HepG2 (cell line): ENCODE measurements around the gene OGFOD3. TPM values are rescaled to one million over a fixed set of nuclear protein-coding genes. Genes with fewer than 3 reads are reported as not detected.
A peak's percentile ranks its signal among the peaks of the same experiment; 100 is the strongest.

Source experiments
- CBX5 ChIP-seq: sonication (generic); formaldehyde crosslinking; IDR thresholded peaks from 2 replicates; pipeline ENCODE4 v1.4.0; 2020; ENCODE audit warnings: missing genetic modification reagents, borderline replicate concordance
- ELK4 ChIP-seq: sonication (generic); formaldehyde crosslinking; IDR thresholded peaks from 2 replicates; pipeline ENCODE4 v1.9.0; 2021; ENCODE audit warnings: missing genetic modification reagents, borderline replicate concordance
- EZH2 ChIP-seq: conservative IDR thresholded peaks from 2 replicates; pipeline ENCODE4 v1.6.1; 2012; ENCODE audit warnings: mild to moderate bottlenecking, low read depth, low read length, moderate library complexity
- GZF1 ChIP-seq: sonication (generic); formaldehyde crosslinking; IDR thresholded peaks from 2 replicates; pipeline ENCODE4 v1.5.1; 2020; ENCODE audit warnings: mild to moderate bottlenecking, missing genetic modification reagents
- HOXA9 ChIP-seq: sonication (generic); formaldehyde crosslinking; IDR thresholded peaks from 2 replicates; pipeline ENCODE4 v1.8.1; 2022; ENCODE audit warnings: missing genetic modification reagents, mild to moderate bottlenecking, moderate library complexity, borderline replicate concordance
- KLF16 ChIP-seq, 2 experiments: sonication (generic) in 1 of 2; formaldehyde crosslinking in 1 of 2; IDR thresholded peaks; 2 replicates each; pipeline versions ENCODE4 v1.6.1 to v1.8.0; 2016 to 2023; ENCODE audit warnings: missing genetic modification reagents in 2 of 2, missing compliant biosample characterization in 1 of 2
- REST ChIP-seq, 2 experiments: IDR thresholded peaks; 2 replicates each; pipeline ENCODE4 v1.6.1; 2011 to 2012; ENCODE audit warnings: low read length in 2 of 2, borderline replicate concordance in 1 of 2, low read depth in 1 of 2, mild to moderate bottlenecking in 1 of 2, moderate library complexity in 1 of 2
- RXRB ChIP-seq: IDR thresholded peaks from 2 replicates; pipeline ENCODE4 v1.6.1; 2016; ENCODE audit warnings: borderline replicate concordance, missing genetic modification reagents, missing compliant biosample characterization
- SRSF9 ChIP-seq: fragments of 200-400 bp; formaldehyde crosslinking; IDR thresholded peaks from 2 replicates; pipeline ENCODE4 v1.6.1; 2018; ENCODE audit warnings: borderline replicate concordance, mild to moderate bottlenecking, low read depth, low read length; ENCODE audit not compliant: insufficient read depth, poor library complexity, severe bottlenecking
- ZBTB21 ChIP-seq: sonication (generic); formaldehyde crosslinking; IDR thresholded peaks from 2 replicates; pipeline ENCODE4 v1.4.0; 2020; ENCODE audit warnings: missing genetic modification reagents
- ZC3H4 ChIP-seq: sonication (generic); formaldehyde crosslinking; IDR thresholded peaks from 2 replicates; pipeline ENCODE4 v1.4.0; 2020; ENCODE audit warnings: missing genetic modification reagents, borderline replicate concordance
- ZFP41 ChIP-seq: sonication (generic); formaldehyde crosslinking; IDR thresholded peaks from 2 replicates; pipeline ENCODE4 v1.4.0; 2020; ENCODE audit warnings: mild to moderate bottlenecking, missing genetic modification reagents, borderline replicate concordance
- ZNF101 ChIP-seq: sonication (generic); formaldehyde crosslinking; IDR thresholded peaks from 2 replicates; pipeline ENCODE4 v1.4.0; 2020; ENCODE audit warnings: mild to moderate bottlenecking, low read depth, missing genetic modification reagents, borderline replicate concordance
- ZNF256 ChIP-seq: sonication (generic); formaldehyde crosslinking; conservative IDR thresholded peaks from 2 replicates; pipeline ENCODE4 v1.4.0; 2020; ENCODE audit warnings: missing genetic modification reagents
- ZNF280D ChIP-seq: sonication (generic); formaldehyde crosslinking; IDR thresholded peaks from 2 replicates; pipeline ENCODE4 v1.5.1; 2020; ENCODE audit warnings: mild to moderate bottlenecking, missing genetic modification reagents
- ZNF335 ChIP-seq: sonication (generic); formaldehyde crosslinking; IDR thresholded peaks from 2 replicates; pipeline ENCODE4 v1.4.0; 2020; ENCODE audit warnings: missing genetic modification reagents
- ZNF724P ChIP-seq: sonication (generic); formaldehyde crosslinking; IDR thresholded peaks from 2 replicates; pipeline ENCODE4 v1.8.0; 2022; ENCODE audit warnings: missing genetic modification reagents, borderline replicate concordance
- ZNF766 ChIP-seq: sonication (generic); formaldehyde crosslinking; IDR thresholded peaks from 2 replicates; pipeline ENCODE4 v1.5.0; 2020; ENCODE audit warnings: missing genetic modification reagents, borderline replicate concordance
- polyA plus RNA-seq, 8 experiments: library from polyadenylated mRNA; depleted of rRNA in 3 of 8; stranded (reverse) in 7 of 8; unstranded in 1 of 8; fragments of >200 nt; fragmentation: Illumina TruSeq in 4 of 8; extraction: Trizol in 4 of 8; gene quantifications; 2 replicates each; pipeline versions ENCODE4 v1.2.1 to v1.2.3, GENCODE V29; 2011 to 2016; ENCODE audit warnings: low read depth in 4 of 8, missing spikeins in 1 of 8, mixed read lengths in 1 of 8; ENCODE audit not compliant: insufficient read depth in 1 of 8
- total RNA-seq, 5 experiments: library from RNA; depleted of rRNA; stranded (reverse); fragments of >200 nt; fragmentation: Illumina TruSeq; extraction: Trizol; gene quantifications; 2 replicates each; pipeline ENCODE4 v1.2.3, GENCODE V29; 2016; ENCODE audit warnings: low read depth in 1 of 5

OGFOD3 gene
- total and polyA plus RNA-seq, 2 of the 13 experiments (the other 11 are each of a cell fraction or from before 2014, with no cell fraction given), result 40.0 to 42.1 TPM

GRCh38 chr17:82388223-82388921, 30.0 kb downstream of the OGFOD3 start (continued):
- TF ChIP-seq ZNF280D (0 out of 2 replicates have a peak, but pooled peaks have one; percentile 55), ZNF724P (no peak), ZNF766 (CRISPR knock-in tag) (0 out of 2 replicates have a peak, but pooled peaks have one; percentile 56), REST (IDR thresholded peaks at IDR 0.05; ENCODE audit: borderline replicate concordance in 1 of 2, low read depth in 1 of 2, low read length in 2 of 2) (peak; percentile 94 to 95), CBX5 (CRISPR knock-in tag) (peak; percentile 85), ZFP41 (no peak), ZNF101 (CRISPR knock-in tag) (no peak), HOXA9 (CRISPR knock-in tag) (no peak), ZNF256 (CRISPR knock-in tag) (0 out of 2 replicates have a peak, but pooled peaks have one; percentile 69), ELK4 (CRISPR knock-in tag) (no peak), ZBTB21 (CRISPR knock-in tag) (no peak), KLF16 (CRISPR knock-in tag; IDR thresholded peaks at IDR 0.05) (peak in 1 of 2 experiments; percentile 92; a peak in 2 of 4 replicates), SRSF9 (no peak), ZNF335 (CRISPR knock-in tag) (peak; percentile 75), ZC3H4 (CRISPR knock-in tag) (no peak), EZH2 (no peak), GZF1 (CRISPR knock-in tag) (0 out of 2 replicates have a peak, but pooled peaks have one; percentile 61), RXRB (CRISPR knock-in tag) (peak; percentile 42; the same call in 1 of the 2 replicates)
